Natural killer cell treated with Interleukin-12 subunit alpha and Interleukin-12 subunit beta and Interleukin-15 and Interleukin-18, amount 100 ng/mL, for 72 hours (primary cell): ENCODE measurements around the gene HOXD8. TPM values are rescaled to one million over a fixed set of nuclear protein-coding genes. Genes with fewer than 3 reads are reported as not detected.

Source experiments
- ATAC-seq, 2 donors: fragments of 150-1000 bp; cut with Tn5 transposase in 1 of 2; sonication (Bioruptor Pico), chemical (Tn5 transposase) in 1 of 2; 2 replicates each; pipeline ENCODE4 v1.10.0; 2021
- DNase-seq: peaks from one replicate; pipeline ENCODE4 v3.0.0; 2022; ENCODE audit warnings: low spot score
- H3K27ac Mint-ChIP-seq, 2 donors: 1 replicate in 1 of 2; 2 replicates in 1 of 2; pipeline ENCODE4 v1.8.0; 2022; ENCODE audit warnings: mixed read lengths in 2 of 2, mild to moderate bottlenecking in 1 of 2, moderate library complexity in 1 of 2
- H3K27me3 Mint-ChIP-seq, 2 donors: 1 replicate in 1 of 2; 2 replicates in 1 of 2; pipeline ENCODE4 v1.8.0; 2022; ENCODE audit warnings: mixed read lengths in 2 of 2
- H3K36me3 Mint-ChIP-seq: one replicate; pipeline ENCODE4 v1.8.0; 2022; ENCODE audit warnings: mixed read lengths
- H3K4me1 Mint-ChIP-seq, 2 donors: 1 replicate in 1 of 2; 2 replicates in 1 of 2; pipeline ENCODE4 v1.8.0; 2022; ENCODE audit warnings: low read depth in 2 of 2, mixed read lengths in 2 of 2, mild to moderate bottlenecking in 1 of 2
- H3K4me3 Mint-ChIP-seq: one replicate; pipeline ENCODE4 v1.8.0; 2022; ENCODE audit warnings: mixed read lengths
- H3K9me3 Mint-ChIP-seq: 2 replicates; pipeline ENCODE4 v1.8.0; 2022; ENCODE audit warnings: mixed read lengths
- total RNA-seq, 2 donors: library from RNA; stranded (reverse); gene quantifications; one replicate each; pipeline ENCODE4 v1.2.3, GENCODE V29; 2022

HOXD8 gene
- total RNA-seq, 2 donors from 2014 or later: not detected

GRCh38 chr2:176094349-176094748 is 35.2 kb upstream of the HOXD8 start:
- ATAC-seq (no peak), DNase-seq (no peak)
- H3K36me3 Mint-ChIP-seq: no peaks in the 10 kb centered on the region

DNA sequence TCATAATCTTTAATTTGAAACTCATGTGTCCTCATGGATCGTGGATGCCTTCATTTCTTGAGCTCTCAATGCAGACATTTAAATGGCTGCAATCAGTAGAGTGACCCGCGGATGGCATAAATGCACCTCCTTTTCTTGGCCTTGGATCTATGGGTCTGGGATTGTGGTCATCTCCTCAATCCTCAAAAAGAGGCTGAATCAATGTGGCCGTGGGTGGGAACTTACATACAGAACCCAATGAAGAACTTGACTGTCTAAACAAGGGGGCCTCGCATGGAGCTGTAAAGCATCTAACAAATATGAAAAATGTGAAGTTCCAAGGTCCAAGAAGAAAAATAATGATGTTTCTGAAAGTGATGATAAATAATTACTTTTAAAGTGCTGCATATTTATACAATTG is 34.1 kb upstream of the HOXD8 start:
- no peaks in the 10 kb centered on the region for H3K9me3 Mint-ChIP-seq
- peaks cover 20 to 22% of the 10 kb centered on the region in 2 donors for H3K4me1 Mint-ChIP-seq
- H3K27ac Mint-ChIP-seq: no peak overlapping the region
- no peak for ATAC-seq
- no peaks in the 10 kb centered on the region for H3K36me3 Mint-ChIP-seq
- peaks cover 62% of the 10 kb centered on the region in 2 donors for H3K27me3 Mint-ChIP-seq
- H3K4me3 Mint-ChIP-seq: no peak overlapping the region
- DNase-seq: no peak

More at GRCh38 chr2:176094349-176094748, 35.2 kb upstream of the HOXD8 start:
- no peak overlapping the region for H3K4me3 Mint-ChIP-seq
- no peaks in the 10 kb centered on the region for H3K9me3 Mint-ChIP-seq
- peaks cover 61 to 71% of the 10 kb centered on the region in 2 donors for H3K27me3 Mint-ChIP-seq
- H3K27ac Mint-ChIP-seq: no peak overlapping the region
- H3K4me1 Mint-ChIP-seq: peaks cover 20 to 22% of the 10 kb centered on the region in 2 donors

DNA sequence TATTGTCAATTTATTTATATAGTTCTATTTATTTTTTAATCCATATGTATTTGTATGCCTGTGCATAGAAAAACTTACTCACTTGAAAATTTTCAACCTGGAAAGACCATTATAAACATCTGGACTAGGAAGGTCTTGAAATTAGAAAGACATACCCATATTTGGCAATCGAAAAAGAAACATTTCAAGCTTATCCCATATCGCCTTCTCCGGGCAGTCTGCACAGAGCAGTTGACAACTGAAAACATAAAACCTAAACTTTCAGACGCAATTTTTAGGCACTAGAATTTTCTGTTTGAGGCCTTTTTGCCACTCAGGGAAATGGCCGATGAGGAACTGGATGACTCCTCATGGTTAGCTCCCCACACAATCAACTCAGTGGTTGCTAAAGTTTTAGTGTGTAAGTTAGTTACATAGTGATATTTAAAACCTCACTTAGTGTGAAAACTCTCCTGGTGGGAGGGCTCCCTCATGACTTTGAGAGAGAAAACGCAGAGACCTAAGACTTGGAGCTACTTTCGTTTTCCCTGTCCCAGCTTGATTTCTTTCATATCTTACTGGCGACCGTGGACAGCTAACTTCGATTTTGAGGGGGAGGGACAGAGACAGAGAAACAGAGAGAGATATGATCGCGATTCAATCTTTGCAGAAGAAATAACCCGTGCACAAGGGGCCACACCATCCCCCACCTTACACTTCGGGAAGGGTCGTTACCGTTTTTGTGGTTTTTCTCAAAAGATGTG is 33.1 kb upstream of the HOXD8 start:
- no peaks in the 10 kb centered on the region for H3K9me3 Mint-ChIP-seq
- peaks cover 20 to 22% of the 10 kb centered on the region in 2 donors for H3K4me1 Mint-ChIP-seq
- DNase-seq: no peak
- no peaks in the 10 kb centered on the region for H3K36me3 Mint-ChIP-seq
- no peak for ATAC-seq
- H3K27me3 Mint-ChIP-seq: peaks cover 53 to 63% of the 10 kb centered on the region in 2 donors
- no peak overlapping the region for H3K27ac Mint-ChIP-seq
- H3K4me3 Mint-ChIP-seq: peak overlapping the region; percentile 71

DNA sequence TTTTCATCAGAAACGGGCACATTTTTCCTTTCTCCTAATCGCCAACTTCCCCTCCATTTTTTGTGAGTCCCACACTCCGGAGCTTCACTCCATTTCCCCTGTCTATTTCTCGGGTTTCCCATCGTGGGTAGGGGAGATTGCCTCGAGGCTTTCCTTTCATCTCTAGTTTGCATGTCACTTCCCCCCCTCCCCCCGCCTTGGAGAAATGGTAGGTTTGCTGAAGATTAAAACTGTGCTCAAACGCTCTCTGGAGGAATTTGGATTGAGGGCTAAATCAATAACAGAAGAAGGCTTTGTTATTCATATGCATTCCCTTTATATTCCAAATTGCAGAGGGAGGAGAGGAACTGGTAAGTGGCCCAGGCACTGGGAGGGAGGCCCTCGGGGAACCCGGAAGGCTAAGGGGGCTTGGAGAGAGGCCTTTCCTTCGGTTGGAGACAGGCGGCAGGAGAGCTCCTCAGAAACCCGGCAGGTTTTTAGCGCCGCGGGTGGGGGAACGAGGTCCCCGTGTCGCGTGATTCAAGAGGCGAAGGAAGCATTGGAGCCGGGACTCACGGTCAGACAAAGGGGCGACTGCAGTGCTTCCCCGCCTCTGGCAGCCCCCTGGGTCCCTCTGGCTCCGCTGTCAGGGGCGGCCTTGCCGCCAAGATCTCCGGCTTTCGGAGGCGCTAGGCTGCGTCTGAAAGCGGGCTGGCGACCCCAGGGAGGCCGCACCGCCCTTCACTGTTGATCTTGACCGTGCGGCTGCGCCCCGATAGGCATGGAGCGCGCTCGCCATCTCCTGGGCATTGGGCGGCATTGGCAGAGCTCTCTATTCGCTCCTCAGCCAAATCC is 32.3 kb upstream of the HOXD8 start:
- DNase-seq (no peak), ATAC-seq (peak; percentile 73 to 78)
- Mint-ChIP-seq H3K9me3 (no peaks in the 10 kb centered on the region), H3K4me1 (peaks cover 15 to 18% of the 10 kb centered on the region in 2 donors), H3K4me3 (peak overlapping the region; percentile 71), H3K27me3 (peaks cover 50 to 61% of the 10 kb centered on the region in 2 donors), H3K27ac (no peak overlapping the region), H3K36me3 (no peaks in the 10 kb centered on the region)

GRCh38 chr2:176097820-176098365 is 31.6 kb upstream of the HOXD8 start:
- Mint-ChIP-seq H3K27me3 (peaks cover 57 to 65% of the 10 kb centered on the region in 2 donors), H3K27ac (no peak overlapping the region), H3K36me3 (no peaks in the 10 kb centered on the region), H3K4me1 (peaks cover 15 to 18% of the 10 kb centered on the region in 2 donors), H3K9me3 (no peaks in the 10 kb centered on the region), H3K4me3 (peak overlapping the region; percentile 71)
- DNase-seq: no peak
- ATAC-seq: no peak

DNA sequence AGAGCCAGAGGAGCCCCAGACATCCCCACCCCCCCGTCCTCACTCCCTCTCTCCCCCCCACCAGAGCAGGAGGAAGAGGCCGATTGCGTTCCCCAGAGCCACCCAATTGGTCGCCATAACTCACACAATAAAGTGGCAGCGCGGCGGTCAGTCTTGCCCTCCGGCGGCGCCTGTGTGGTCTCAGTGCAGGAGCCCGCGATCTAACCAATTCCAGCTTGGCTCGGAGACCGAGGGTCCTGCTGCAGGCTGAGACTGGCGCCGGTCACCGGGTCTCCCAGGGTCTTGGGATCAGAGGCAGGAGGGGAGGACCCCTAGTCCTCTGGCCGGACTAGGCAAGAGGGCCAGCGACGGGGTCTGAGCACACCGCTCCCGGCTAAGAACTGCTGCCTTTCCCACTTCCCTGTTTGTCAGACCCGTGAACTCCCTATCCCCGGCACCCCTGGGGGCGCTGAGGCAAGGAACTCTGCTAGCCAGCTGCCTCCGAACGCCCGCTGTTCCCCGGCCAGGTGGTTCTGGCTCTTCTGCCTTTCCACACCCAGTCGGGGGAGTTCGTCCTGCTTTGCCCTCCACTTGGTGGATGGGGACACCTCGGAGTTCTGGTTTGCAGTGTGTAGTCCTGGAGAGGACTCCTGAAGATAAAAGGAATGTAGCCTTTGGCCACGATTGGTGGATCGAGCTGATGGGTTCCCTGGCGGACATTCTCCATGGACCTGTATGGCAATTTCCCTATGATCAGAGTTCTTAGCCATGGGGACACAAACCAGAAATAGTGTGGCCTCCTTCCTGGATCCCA is 30.9 kb upstream of the HOXD8 start:
- no peaks in the 10 kb centered on the region for H3K9me3 Mint-ChIP-seq

DNA sequence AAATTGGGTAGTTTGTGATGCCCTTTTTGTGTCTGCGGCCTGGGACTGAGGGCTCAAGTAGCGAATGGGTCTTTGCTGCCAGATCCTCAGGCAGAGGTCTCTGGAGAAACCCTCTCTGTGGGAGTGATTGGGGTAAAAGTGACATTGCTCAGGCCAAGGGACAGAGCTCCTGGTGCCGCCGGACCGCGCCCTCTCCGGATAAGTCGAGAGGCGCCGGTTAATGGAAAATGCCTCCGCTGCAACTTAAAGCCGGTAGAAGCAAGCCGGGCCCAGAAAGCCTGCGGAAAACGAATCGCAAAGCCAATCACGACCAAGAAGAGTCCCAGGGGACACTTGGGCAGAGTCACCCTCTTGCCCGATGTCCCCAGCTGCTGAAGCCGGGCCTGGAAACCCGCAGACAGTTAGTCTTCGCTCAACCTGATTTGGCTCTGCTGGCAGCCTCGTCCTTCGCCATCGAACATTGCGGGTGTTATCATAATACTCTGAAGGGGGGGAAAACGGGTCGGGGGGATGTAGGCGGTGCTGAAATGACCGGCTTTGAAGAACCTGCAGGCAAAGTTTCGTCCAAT is 30.3 kb upstream of the HOXD8 start:
- DNase-seq (no peak), ATAC-seq (no peak)
- Mint-ChIP-seq H3K27me3 (peaks cover 61% of the 10 kb centered on the region in 2 donors), H3K36me3 (no peaks in the 10 kb centered on the region), H3K4me1 (peaks cover 13 to 15% of the 10 kb centered on the region in 2 donors), H3K27ac (no peak overlapping the region), H3K4me3 (no peak overlapping the region), H3K9me3 (no peaks in the 10 kb centered on the region)

More for the DNA sequence above, 30.9 kb upstream of the HOXD8 start:
- H3K4me3 Mint-ChIP-seq: no peak overlapping the region
- no peak overlapping the region for H3K27ac Mint-ChIP-seq
- peaks cover 15 to 16% of the 10 kb centered on the region in 2 donors for H3K4me1 Mint-ChIP-seq
- H3K36me3 Mint-ChIP-seq: no peaks in the 10 kb centered on the region
- no peak for ATAC-seq
- H3K27me3 Mint-ChIP-seq: peaks cover 61 to 63% of the 10 kb centered on the region in 2 donors
- DNase-seq: no peak

DNA sequence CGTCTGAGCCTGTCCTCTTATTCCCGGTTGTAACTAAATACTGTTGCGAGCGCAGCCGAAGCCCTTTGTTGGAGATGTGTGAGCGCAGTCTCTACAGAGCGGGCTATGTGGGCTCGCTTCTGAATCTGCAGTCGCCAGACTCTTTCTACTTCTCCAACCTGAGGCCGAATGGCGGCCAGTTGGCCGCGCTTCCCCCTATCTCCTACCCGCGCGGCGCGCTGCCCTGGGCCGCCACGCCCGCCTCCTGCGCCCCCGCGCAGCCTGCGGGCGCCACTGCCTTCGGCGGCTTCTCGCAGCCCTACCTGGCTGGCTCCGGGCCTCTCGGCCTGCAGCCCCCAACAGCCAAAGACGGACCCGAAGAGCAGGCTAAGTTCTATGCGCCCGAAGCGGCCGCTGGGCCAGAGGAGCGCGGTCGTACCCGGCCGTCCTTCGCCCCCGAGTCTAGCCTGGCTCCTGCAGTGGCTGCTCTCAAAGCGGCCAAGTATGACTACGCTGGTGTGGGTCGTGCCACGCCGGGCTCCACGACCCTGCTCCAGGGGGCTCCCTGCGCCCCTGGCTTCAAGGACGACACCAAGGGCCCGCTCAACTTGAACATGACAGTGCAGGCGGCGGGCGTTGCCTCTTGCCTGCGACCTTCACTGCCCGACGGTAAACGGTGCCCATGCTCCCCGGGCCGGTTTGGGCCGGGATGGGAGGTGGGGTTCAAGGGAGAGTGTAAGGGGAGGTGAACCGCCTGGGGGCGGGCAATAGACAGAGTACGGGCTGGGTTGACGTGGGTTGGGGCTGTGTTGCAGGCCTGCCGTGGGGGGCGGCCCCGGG is 29.6 kb upstream of the HOXD8 start, which contains the start of gene HOXD12:
TSS of gene HOXD12 (plus strand) at position 68 of the 819 bp plus-strand sequence. CDS start at position 75, 7 bp downstream.
- ATAC-seq (peak; percentile 14 to 15), DNase-seq (no peak)
- H3K4me3 Mint-ChIP-seq: no peak within 1 kb of the TSS
- H3K9me3 Mint-ChIP-seq: no peaks in the 10 kb centered on the region
- H3K27ac Mint-ChIP-seq: no peak within 1 kb of the TSS
- H3K36me3 Mint-ChIP-seq: no peaks in the 10 kb centered on the region
- H3K4me1 Mint-ChIP-seq: peaks cover 15% of the 10 kb centered on the region in 2 donors
- H3K27me3 Mint-ChIP-seq: peaks cover 61 to 62% of the 10 kb centered on the region in 2 donors

GRCh38 chr2:176100547-176101140 is 28.9 kb upstream of the HOXD8 start:
- peaks cover 61 to 63% of the 10 kb centered on the region in 2 donors for H3K27me3 Mint-ChIP-seq
- peaks cover 15 to 18% of the 10 kb centered on the region in 2 donors for H3K4me1 Mint-ChIP-seq
- H3K4me3 Mint-ChIP-seq: no peak overlapping the region
- DNase-seq (peak; percentile 12), ATAC-seq (no peak)
- no peaks in the 10 kb centered on the region for H3K9me3 Mint-ChIP-seq
- no peaks in the 10 kb centered on the region for H3K36me3 Mint-ChIP-seq
- H3K27ac Mint-ChIP-seq: no peak overlapping the region

- H3K9me3 Mint-ChIP-seq: no peaks in the 10 kb centered on the region
- ATAC-seq: no peak
Observed at GRCh38 chr2:176101216-176101830, 28.2 kb upstream of the HOXD8 start.

GRCh38 chr2:176101842-176102241 is 27.7 kb upstream of the HOXD8 start:
- H3K36me3 Mint-ChIP-seq: peaks cover 7% of the 10 kb centered on the region
- H3K4me3 Mint-ChIP-seq: no peak overlapping the region
- no peaks in the 10 kb centered on the region for H3K9me3 Mint-ChIP-seq
- peaks cover 62 to 66% of the 10 kb centered on the region in 2 donors for H3K27me3 Mint-ChIP-seq
- ATAC-seq (no peak), DNase-seq (no peak)
- H3K27ac Mint-ChIP-seq: no peak overlapping the region
- peaks cover 18 to 21% of the 10 kb centered on the region in 2 donors for H3K4me1 Mint-ChIP-seq

More at GRCh38 chr2:176101216-176101830, 28.2 kb upstream of the HOXD8 start:
- no peak overlapping the region for H3K4me3 Mint-ChIP-seq
- H3K36me3 Mint-ChIP-seq: peaks cover 5% of the 10 kb centered on the region
- no peak for DNase-seq
- peaks cover 21 to 23% of the 10 kb centered on the region in 2 donors for H3K4me1 Mint-ChIP-seq
- H3K27me3 Mint-ChIP-seq: peaks cover 64 to 69% of the 10 kb centered on the region in 2 donors
- no peak overlapping the region for H3K27ac Mint-ChIP-seq
